ENCODE results near the gene LMAN2. TPM values are rescaled to one million over a fixed set of nuclear protein-coding genes. Genes with fewer than 3 reads are reported as not detected.

The LMAN2 gene
- total and polyA plus RNA-seq, 3 donors from 2014 or later = 254 to 355 (median 355) TPM

DNA sequence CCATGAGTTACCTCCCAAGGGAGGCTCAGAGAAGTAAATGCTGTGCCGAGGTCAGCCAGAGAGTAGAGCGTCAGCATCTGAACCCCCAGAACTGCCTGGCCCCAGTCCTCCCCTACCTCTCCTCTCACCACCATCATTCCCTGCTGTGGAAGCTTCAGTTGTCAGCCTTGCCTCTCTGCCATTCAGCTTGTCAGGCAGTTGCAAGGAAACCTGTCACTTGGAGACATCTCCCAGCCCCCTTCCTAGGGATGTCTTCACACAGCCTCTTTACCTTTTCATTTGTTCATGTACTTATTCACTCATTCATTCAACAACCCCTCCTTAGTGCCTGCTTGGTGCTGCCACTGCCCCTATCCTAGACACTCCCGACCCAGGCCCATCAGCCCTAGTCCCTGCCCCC, 8.4 kb upstream of the LMAN2 start:
- no peak for TF ChIP-seq POLR2A (IDR thresholded peaks at IDR 0.05)
- no peaks in the 10 kb centered on the region for H3K27me3 ChIP-seq
- intact Hi-C loops (cut with DNase I; ENCODE audit: low total_unique reads) = no loop called here
- WGBS, 2 donors = 76 to 83% methylated on average over 3 of the region's 3 CpGs
- H3K4me3 ChIP-seq = no peak overlapping the region
- H3K9me3 ChIP-seq = no peaks in the 10 kb centered on the region
- H3K27ac ChIP-seq = no peak overlapping the region
- H3K4me1 ChIP-seq = peaks cover 5% of the 10 kb centered on the region
- no peaks in the 10 kb centered on the region for H3K36me3 ChIP-seq (ENCODE audit: low read depth, missing control alignments)
- DNase-seq = no peak

DNA sequence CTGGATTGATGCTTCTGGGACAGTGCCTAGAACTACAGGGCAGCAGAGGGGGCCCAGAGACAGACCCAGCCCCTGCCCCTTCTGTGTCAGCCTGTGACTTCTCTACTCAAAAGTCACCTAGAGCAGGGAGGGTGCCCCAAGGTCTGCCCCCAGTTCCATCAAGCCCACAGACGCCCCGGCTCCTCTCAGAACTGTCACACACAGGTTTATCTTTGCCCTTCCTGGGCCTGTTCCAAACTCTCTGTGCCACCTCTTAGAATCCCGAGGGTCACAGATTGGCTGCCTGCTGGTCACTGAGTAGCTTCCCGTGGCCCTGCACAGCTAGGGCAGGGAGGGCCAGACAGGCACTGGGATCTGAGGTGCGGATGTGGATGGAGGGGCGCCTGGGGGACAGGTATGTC, 8.0 kb upstream of the LMAN2 start:
- DNase-seq = no peak
- Histone ChIP-seq H3K4me3 (no peak overlapping the region), H3K9me3 (no peaks in the 10 kb centered on the region), H3K27ac (no peak overlapping the region), H3K36me3 (ENCODE audit: low read depth, missing control alignments) (no peaks in the 10 kb centered on the region), H3K4me1 (peaks cover 5% of the 10 kb centered on the region), H3K27me3 (no peaks in the 10 kb centered on the region)
- TF ChIP-seq POLR2A (IDR thresholded peaks at IDR 0.05) = no peak
- TF ChIP-seq, protein P1, sequence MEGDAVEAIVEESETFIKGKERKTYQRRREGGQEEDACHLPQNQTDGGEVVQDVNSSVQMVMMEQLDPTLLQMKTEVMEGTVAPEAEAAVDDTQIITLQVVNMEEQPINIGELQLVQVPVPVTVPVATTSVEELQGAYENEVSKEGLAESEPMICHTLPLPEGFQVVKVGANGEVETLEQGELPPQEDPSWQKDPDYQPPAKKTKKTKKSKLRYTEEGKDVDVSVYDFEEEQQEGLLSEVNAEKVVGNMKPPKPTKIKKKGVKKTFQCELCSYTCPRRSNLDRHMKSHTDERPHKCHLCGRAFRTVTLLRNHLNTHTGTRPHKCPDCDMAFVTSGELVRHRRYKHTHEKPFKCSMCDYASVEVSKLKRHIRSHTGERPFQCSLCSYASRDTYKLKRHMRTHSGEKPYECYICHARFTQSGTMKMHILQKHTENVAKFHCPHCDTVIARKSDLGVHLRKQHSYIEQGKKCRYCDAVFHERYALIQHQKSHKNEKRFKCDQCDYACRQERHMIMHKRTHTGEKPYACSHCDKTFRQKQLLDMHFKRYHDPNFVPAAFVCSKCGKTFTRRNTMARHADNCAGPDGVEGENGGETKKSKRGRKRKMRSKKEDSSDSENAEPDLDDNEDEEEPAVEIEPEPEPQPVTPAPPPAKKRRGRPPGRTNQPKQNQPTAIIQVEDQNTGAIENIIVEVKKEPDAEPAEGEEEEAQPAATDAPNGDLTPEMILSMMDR (IDR thresholded peaks at IDR 0.05) = no peak
- intact Hi-C loops (cut with DNase I; ENCODE audit: low total_unique reads) = no loop called here
- WGBS, 2 donors = 83 to 85% methylated on average over 6 of the region's 6 CpGs

DNA sequence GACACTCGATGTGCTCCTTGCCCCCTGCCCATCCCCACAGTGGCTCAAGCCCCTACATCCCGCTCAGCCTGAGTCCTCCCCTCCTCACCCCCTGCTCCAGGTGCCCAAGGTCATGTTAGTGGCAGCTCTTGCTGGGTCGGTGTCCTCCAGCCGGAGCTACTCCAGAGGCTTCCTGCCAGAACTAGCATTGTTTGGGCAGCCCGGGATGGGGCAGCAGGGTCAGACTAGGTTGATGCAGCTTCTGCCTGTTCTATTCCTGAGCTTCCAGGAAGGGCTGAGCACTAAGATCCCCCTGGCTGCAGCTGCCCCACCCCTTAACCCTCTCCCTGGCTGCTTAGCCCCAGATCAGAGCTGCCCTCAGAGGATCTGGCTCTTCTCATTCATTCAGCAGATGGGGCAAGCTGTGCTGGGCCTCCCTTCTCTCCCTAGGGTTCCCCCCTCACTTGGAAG, 6.9 kb upstream of the LMAN2 start:
- DNase-seq = no peak
- WGBS, 2 donors = 43 to 60% methylated on average over 1 to 5 of the region's 5 CpGs
- H3K27me3 ChIP-seq = no peaks in the 10 kb centered on the region
- no peaks in the 10 kb centered on the region for H3K9me3 ChIP-seq
- no peaks in the 10 kb centered on the region for H3K36me3 ChIP-seq (ENCODE audit: low read depth, missing control alignments)
- H3K4me1 ChIP-seq = peaks cover 1% of the 10 kb centered on the region
- TF ChIP-seq POLR2A (IDR thresholded peaks at IDR 0.05) = no peak
- TF ChIP-seq, protein P1 (IDR thresholded peaks at IDR 0.05) = no peak
- no peak overlapping the region for H3K4me3 ChIP-seq
- intact Hi-C loops (cut with DNase I; ENCODE audit: low total_unique reads) = no loop called here
- H3K27ac ChIP-seq = no peak overlapping the region

DNA sequence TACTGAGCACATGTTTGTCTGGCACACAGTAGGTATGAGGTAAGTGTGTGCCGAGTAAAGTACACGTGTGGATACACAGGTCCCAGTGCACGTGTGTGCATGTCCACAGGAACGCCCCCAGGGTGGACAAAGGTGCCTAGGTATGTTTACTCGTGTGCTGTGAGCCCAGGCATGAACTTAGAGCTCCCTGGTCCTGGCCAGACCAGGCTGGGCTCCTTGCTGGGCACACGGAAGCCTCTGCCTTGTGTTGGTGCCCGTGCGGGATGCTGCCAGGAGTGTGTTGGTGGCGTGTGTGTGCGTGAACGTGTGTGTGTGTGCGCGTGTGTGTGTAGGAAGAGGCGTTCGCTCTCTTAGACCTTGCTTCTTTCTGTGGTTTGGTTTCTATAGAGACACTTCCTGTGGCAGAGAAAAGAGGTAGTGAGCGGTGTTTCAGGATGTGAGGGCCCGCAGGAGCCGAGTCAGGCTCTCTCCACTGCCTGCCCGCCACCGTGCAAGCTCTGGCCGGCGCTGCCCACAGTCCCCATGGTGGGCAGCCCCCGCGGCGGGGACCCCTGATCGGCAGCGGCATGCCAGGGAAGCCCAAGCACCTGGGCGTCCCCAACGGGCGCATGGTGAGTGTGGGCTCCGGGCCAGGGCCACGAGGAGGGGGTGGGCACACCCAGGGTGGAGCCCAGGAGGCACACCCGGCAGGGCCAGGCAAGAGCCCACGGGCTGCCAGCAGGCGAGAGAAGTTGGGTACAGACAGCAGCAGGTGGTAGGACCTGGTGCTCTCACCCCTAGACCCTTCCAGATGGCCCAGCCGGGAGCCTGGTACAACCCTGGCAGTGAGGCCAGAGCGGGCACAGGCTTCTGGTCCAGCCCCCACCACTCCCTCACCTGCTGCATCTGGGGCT, 6.2 kb upstream of the LMAN2 start, which contains the start of gene RGS14:
Gene RGS14, plus strand, starts transcription at position 466 of the 893 bp plus-strand sequence. Its CDS starts 101 bp downstream, at position 567.
- TF ChIP-seq, protein P1 (IDR thresholded peaks at IDR 0.05) = no peak
- TF ChIP-seq POLR2A (IDR thresholded peaks at IDR 0.05) = no peak
- intact Hi-C loops (cut with DNase I; ENCODE audit: low total_unique reads) = no loop called here
- 59 to 82% methylated on average over 14 to 34 of the region's 37 CpGs for WGBS, 2 donors

DNA sequence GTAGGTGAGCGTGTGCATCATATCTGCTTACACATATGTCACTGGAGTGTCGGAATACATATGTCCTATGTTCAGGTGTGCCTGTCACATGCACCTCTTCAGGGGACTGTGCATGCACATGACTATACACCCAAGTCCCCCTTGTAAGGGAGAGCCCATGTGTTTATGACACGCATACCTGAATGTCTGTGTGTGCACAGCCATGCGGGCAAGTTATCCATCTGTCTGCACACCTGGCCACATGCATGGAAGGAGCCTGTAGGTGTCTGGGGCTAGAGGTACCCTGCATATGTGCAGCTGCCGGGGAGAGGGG, 5.6 kb upstream of the LMAN2 start:
- TF ChIP-seq, protein P1 (IDR thresholded peaks at IDR 0.05) = no peak
- TF ChIP-seq POLR2A (IDR thresholded peaks at IDR 0.05) = no peak
- no peak overlapping the region for H3K4me3 ChIP-seq
- intact Hi-C loops (cut with DNase I; ENCODE audit: low total_unique reads) = no loop called here
- H3K27ac ChIP-seq = no peak overlapping the region
- no peaks in the 10 kb centered on the region for H3K9me3 ChIP-seq
- no peak for DNase-seq
- no peaks in the 10 kb centered on the region for H3K36me3 ChIP-seq (ENCODE audit: low read depth, missing control alignments)
- no peaks in the 10 kb centered on the region for H3K27me3 ChIP-seq
- no peaks in the 10 kb centered on the region for H3K4me1 ChIP-seq
- WGBS, 2 donors = 87 to 100% methylated on average over 3 to 5 of the region's 5 CpGs

More for the DNA sequence above, 6.2 kb upstream of the LMAN2 start, which contains the start of gene RGS14:
- Histone ChIP-seq H3K4me1 (no peaks in the 10 kb centered on the region), H3K9me3 (no peaks in the 10 kb centered on the region), H3K4me3 (no peak within 1 kb of the TSS), H3K27ac (no peak within 1 kb of the TSS), H3K36me3 (ENCODE audit: low read depth, missing control alignments) (no peaks in the 10 kb centered on the region), H3K27me3 (no peaks in the 10 kb centered on the region)
- DNase-seq = no peak
